ENCODE data around the gene PDIA2.

Gene PDIA2, protein sequence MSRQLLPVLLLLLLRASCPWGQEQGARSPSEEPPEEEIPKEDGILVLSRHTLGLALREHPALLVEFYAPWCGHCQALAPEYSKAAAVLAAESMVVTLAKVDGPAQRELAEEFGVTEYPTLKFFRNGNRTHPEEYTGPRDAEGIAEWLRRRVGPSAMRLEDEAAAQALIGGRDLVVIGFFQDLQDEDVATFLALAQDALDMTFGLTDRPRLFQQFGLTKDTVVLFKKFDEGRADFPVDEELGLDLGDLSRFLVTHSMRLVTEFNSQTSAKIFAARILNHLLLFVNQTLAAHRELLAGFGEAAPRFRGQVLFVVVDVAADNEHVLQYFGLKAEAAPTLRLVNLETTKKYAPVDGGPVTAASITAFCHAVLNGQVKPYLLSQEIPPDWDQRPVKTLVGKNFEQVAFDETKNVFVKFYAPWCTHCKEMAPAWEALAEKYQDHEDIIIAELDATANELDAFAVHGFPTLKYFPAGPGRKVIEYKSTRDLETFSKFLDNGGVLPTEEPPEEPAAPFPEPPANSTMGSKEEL

GRCh38 chr16:283033-283805 lies at the start of gene PDIA2:
PDIA2 (plus strand) TSS chr16:283164; CDS start chr16:283170, 6 bp downstream.
- H3K9me3 Mint-ChIP-seq = no peaks in the 10 kb centered on the region
- no peak within 1 kb of the TSS for H3K27ac Mint-ChIP-seq
- H3K4me3 Mint-ChIP-seq = no peak within 1 kb of the TSS
- peaks cover 43% of the 10 kb centered on the region for H3K27me3 Mint-ChIP-seq
- peaks cover 10% of the 10 kb centered on the region for H3K36me3 Mint-ChIP-seq
- DNase-seq = no peak
- CTCF ChIA-PET = no interaction called here
- peaks cover 7% of the 10 kb centered on the region for H3K4me1 Mint-ChIP-seq

- Mint-ChIP-seq H3K27me3 (peaks cover 5% of the 10 kb centered on the region), H3K9me3 (no peaks in the 10 kb centered on the region), H3K4me3 (peak within 1 kb of the TSS; percentile 86), H3K27ac (peak within 1 kb of the TSS; percentile 99), H3K4me1 (peaks cover 22% of the 10 kb centered on the region), H3K36me3 (no peaks in the 10 kb centered on the region)
- peak; percentile 95 for DNase-seq
- CTCF ChIA-PET = interaction anchor here (1.2 to 1.4 kb wide), 4 partner anchors 20 to 127 kb away, joined by 3 to 5 read pairs (median 4); no protein-coding TSS in a partner anchor
Observed at GRCh38 chr16:234468-235305, 48.3 kb upstream of the PDIA2 start, which contains the start of gene FAM234A. FAM234A (plus strand) TSS chr16:234821; CDS start chr16:254414, 19,593 bp downstream.

- no peak for DNase-seq
- no peaks in the 10 kb centered on the region for H3K27me3 Mint-ChIP-seq
- CTCF ChIA-PET = interaction anchor here (1.1 kb wide), 1 partner anchor 122 kb away, joined by 4 read pairs; no protein-coding TSS in a partner anchor
- no peak overlapping the region for H3K4me3 Mint-ChIP-seq
- H3K4me1 Mint-ChIP-seq = peaks cover 27% of the 10 kb centered on the region
- no peaks in the 10 kb centered on the region for H3K9me3 Mint-ChIP-seq
- no peak overlapping the region for H3K27ac Mint-ChIP-seq
- no peaks in the 10 kb centered on the region for H3K36me3 Mint-ChIP-seq
Observed at GRCh38 chr16:239948-240277, 43.1 kb upstream of the PDIA2 start.

- Mint-ChIP-seq H3K9me3 (no peaks in the 10 kb centered on the region), H3K4me1 (peaks cover 21% of the 10 kb centered on the region), H3K36me3 (no peaks in the 10 kb centered on the region), H3K4me3 (no peak overlapping the region), H3K27me3 (no peaks in the 10 kb centered on the region), H3K27ac (no peak overlapping the region)
- no peak for DNase-seq
- CTCF ChIA-PET = no interaction called here
Observed at GRCh38 chr16:240559-240958, 42.4 kb upstream of the PDIA2 start.

DNA sequence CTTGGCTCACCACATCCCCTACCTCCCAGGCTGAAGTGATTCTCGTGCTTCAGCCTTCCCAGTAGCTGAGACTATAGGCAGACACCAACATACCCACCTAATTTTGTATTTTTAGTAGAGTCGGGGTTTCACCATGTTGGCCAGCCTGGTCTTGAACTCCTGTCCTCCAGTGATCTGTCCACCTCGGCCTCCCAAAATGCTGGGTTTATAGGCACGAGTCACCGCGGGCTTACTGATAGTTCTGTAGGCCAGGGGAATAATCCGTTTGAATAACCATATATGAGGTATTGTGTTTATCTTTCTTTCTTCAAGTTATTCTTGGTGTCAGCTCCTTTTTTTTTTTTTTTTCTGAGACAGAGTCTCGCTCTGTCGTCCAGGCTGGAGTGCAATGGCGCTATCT lies 40.7 kb upstream of the PDIA2 start:
- no peaks in the 10 kb centered on the region for H3K9me3 Mint-ChIP-seq
- no peak overlapping the region for H3K27ac Mint-ChIP-seq
- CTCF ChIA-PET = interaction anchor here (0.6 kb wide), 1 partner anchor 145 kb away, joined by 3 read pairs; no protein-coding TSS in a partner anchor
- no peaks in the 10 kb centered on the region for H3K27me3 Mint-ChIP-seq
- no peak for DNase-seq
- peaks cover 17% of the 10 kb centered on the region for H3K4me1 Mint-ChIP-seq
- H3K4me3 Mint-ChIP-seq = no peak overlapping the region
- H3K36me3 Mint-ChIP-seq = no peaks in the 10 kb centered on the region

DNA sequence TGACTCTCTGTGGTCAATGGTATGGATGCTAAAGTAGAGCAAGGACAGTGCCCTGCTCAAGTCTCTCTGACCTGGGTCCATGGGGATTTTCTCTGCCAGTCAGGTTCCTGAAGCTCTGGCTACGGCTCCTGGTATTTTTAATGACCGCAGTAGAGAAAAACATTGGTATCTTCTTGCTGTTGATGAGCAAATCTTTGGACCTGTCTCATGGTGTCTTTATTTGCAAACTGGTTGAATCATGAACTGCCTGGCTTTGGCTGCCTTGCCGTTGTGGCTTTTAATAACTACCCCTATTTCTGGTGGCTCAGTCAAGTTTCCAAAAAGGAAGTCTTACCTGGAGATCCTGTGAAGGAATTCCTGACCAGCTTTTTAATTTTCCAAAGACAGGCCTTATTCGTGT lies 39.6 kb upstream of the PDIA2 start:
- Mint-ChIP-seq H3K4me1 (peaks cover 17% of the 10 kb centered on the region), H3K4me3 (no peak overlapping the region), H3K9me3 (no peaks in the 10 kb centered on the region), H3K27ac (no peak overlapping the region), H3K27me3 (no peaks in the 10 kb centered on the region), H3K36me3 (no peaks in the 10 kb centered on the region)
- DNase-seq = no peak
- CTCF ChIA-PET = no interaction called here

GRCh38 chr16:245105-245504 lies 37.9 kb upstream of the PDIA2 start:
- no peak overlapping the region for H3K4me3 Mint-ChIP-seq
- no peaks in the 10 kb centered on the region for H3K9me3 Mint-ChIP-seq
- no peaks in the 10 kb centered on the region for H3K27me3 Mint-ChIP-seq
- no peak overlapping the region for H3K27ac Mint-ChIP-seq
- H3K4me1 Mint-ChIP-seq = peaks cover 13% of the 10 kb centered on the region
- H3K36me3 Mint-ChIP-seq = no peaks in the 10 kb centered on the region
- DNase-seq = no peak
- CTCF ChIA-PET = no interaction called here

DNA sequence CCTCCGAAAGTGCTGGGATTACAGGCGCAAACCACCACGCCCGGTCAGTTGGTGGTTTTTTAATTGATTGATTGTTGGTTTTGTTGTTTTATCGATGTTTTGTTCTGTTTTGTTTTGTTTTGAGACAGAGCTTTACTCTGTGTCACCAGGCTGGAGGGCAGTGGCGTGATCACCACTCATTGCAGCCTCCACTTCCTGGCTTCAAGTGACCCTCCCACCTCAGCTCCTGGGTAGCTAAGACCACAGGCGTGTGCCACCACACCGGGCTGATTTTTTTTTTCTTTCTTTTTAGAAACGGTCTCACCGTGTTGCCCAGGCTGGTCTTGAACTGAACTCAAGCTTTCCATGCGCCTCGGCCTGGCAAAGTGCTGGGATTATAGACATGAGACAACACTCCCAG lies 35.9 kb upstream of the PDIA2 start:
- H3K27ac Mint-ChIP-seq = no peak overlapping the region
- CTCF ChIA-PET = no interaction called here

DNA sequence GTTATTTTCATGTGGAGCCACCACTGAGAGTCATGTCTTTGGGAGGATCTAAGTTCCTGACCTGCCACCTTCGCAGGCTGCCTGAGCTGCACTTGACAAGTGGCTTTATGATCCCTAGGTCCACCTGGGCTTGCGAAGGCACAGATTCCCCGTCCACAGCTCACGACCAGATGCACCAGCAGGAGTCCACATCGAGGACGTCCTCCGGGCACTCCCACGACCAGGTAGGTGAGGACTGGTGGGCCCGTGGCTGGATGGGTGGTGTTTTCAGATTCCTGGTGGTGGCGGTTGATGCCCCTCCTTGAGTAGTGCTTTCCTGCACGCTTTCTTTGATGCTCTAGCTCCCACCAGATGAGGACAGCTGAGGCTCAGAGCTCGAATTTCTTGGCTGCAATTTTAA lies 33.5 kb upstream of the PDIA2 start:
- no peak overlapping the region for H3K4me3 Mint-ChIP-seq
- H3K4me1 Mint-ChIP-seq = peaks cover 20% of the 10 kb centered on the region
- CTCF ChIA-PET = no interaction called here
- peaks cover 4% of the 10 kb centered on the region for H3K36me3 Mint-ChIP-seq
- H3K27me3 Mint-ChIP-seq = no peaks in the 10 kb centered on the region
- H3K9me3 Mint-ChIP-seq = no peaks in the 10 kb centered on the region
- no peak overlapping the region for H3K27ac Mint-ChIP-seq
- DNase-seq = no peak

More for the DNA sequence above, 35.9 kb upstream of the PDIA2 start:
- H3K4me1 Mint-ChIP-seq = peaks cover 2% of the 10 kb centered on the region
- no peak for DNase-seq
- H3K27me3 Mint-ChIP-seq = no peaks in the 10 kb centered on the region
- H3K36me3 Mint-ChIP-seq = no peaks in the 10 kb centered on the region
- no peaks in the 10 kb centered on the region for H3K9me3 Mint-ChIP-seq
- H3K4me3 Mint-ChIP-seq = no peak overlapping the region

DNA sequence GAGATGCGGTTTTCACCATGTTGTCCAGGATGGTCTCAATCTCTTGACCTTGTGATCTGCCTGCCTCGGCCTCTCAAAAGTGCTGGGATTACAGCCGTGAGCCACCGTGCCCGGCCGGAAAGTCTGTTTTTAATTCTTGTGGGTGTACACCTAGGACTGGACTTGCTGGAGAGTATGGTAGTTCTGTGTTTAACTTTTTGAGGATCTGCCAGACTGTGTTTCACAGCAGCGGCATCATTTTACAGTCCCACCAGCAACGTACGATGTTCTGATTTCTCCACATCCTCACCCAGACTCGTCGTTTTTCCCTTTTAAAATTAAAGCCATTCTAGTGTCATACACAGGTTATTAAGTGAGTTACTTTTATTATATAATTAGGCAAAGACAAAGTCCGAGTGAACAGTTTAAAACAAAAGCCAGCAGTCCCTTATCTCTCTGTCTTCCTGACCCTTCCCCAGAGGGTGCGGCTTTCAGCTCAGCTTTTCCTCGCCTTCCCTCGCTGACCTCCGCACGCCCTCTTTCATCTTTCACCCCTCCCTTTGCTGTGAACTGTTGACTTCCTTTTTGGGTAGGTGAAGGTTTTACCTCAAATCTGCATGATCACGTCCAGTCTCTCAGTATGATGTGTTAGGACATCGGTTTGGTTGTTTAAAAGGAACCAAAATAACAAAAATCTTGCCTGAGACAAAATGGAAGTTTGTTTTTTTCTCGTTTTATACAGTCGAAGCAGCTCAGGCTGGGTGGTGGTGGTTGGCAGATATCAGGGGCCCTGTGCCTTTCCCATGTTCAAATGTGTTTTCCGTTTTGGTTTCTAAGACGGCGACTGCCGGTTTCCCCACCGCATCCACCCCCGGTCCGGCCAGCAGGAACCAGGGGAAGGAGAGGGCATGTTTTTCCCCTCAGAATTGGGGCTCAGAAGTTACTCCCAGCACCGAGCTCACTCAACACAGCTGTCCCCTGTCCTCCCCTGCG lies 30.3 kb upstream of the PDIA2 start:
- DNase-seq = peak; percentile 56
- H3K9me3 Mint-ChIP-seq = no peaks in the 10 kb centered on the region
- no peaks in the 10 kb centered on the region for H3K27me3 Mint-ChIP-seq
- CTCF ChIA-PET = no interaction called here
- peak overlapping the region; percentile 88 for H3K27ac Mint-ChIP-seq
- H3K4me1 Mint-ChIP-seq = peaks cover 35% of the 10 kb centered on the region
- peak overlapping the region; percentile 53 for H3K4me3 Mint-ChIP-seq
- H3K36me3 Mint-ChIP-seq = peaks cover 14% of the 10 kb centered on the region

- no peaks in the 10 kb centered on the region for H3K9me3 Mint-ChIP-seq
- H3K4me1 Mint-ChIP-seq = peaks cover 35% of the 10 kb centered on the region
- H3K27ac Mint-ChIP-seq = peak overlapping the region; percentile 84
- H3K4me3 Mint-ChIP-seq = peak overlapping the region; percentile 56
- no peaks in the 10 kb centered on the region for H3K27me3 Mint-ChIP-seq
- peaks cover 14% of the 10 kb centered on the region for H3K36me3 Mint-ChIP-seq
- DNase-seq = peak; percentile 43
- CTCF ChIA-PET = interaction anchor here (2.0 kb wide), 1 partner anchor 18 kb away, joined by 5 read pairs; no protein-coding TSS in a partner anchor
Observed at GRCh38 chr16:253833-254232, 29.1 kb upstream of the PDIA2 start.

- H3K27me3 Mint-ChIP-seq = no peaks in the 10 kb centered on the region
- DNase-seq = no peak
- peaks cover 35% of the 10 kb centered on the region for H3K4me1 Mint-ChIP-seq
- CTCF ChIA-PET = interaction anchor here (2.0 kb wide), 1 partner anchor 19 kb away, joined by 5 read pairs; no protein-coding TSS in a partner anchor
- H3K4me3 Mint-ChIP-seq = peak overlapping the region; percentile 56
- H3K27ac Mint-ChIP-seq = peak overlapping the region; percentile 84
- H3K36me3 Mint-ChIP-seq = peaks cover 14% of the 10 kb centered on the region
- H3K9me3 Mint-ChIP-seq = no peaks in the 10 kb centered on the region
Observed at GRCh38 chr16:254461-254860, 28.5 kb upstream of the PDIA2 start.

GRCh38 chr16:255183-255582 lies 27.8 kb upstream of the PDIA2 start:
- CTCF ChIA-PET = interaction anchor here (2.0 kb wide), 1 partner anchor 20 kb away, joined by 5 read pairs; no protein-coding TSS in a partner anchor
- no peaks in the 10 kb centered on the region for H3K9me3 Mint-ChIP-seq
- peaks cover 15% of the 10 kb centered on the region for H3K36me3 Mint-ChIP-seq

More at GRCh38 chr16:255183-255582, 27.8 kb upstream of the PDIA2 start:
- Mint-ChIP-seq H3K27ac (peak overlapping the region; percentile 12), H3K27me3 (no peaks in the 10 kb centered on the region), H3K4me1 (peaks cover 35% of the 10 kb centered on the region), H3K4me3 (peak overlapping the region; percentile 17)
- DNase-seq = no peak
